CD4-positive, alpha-beta T cell treated with Interleukin-15 for 1 hour (primary cell): Measurements from ENCODE around the gene RTBDN.

ENCODE experiments used
- DNase-seq: peaks from one replicate; pipeline ENCODE4 v3.0.0-alpha.2; 2020

RTBDN gene

DNA sequence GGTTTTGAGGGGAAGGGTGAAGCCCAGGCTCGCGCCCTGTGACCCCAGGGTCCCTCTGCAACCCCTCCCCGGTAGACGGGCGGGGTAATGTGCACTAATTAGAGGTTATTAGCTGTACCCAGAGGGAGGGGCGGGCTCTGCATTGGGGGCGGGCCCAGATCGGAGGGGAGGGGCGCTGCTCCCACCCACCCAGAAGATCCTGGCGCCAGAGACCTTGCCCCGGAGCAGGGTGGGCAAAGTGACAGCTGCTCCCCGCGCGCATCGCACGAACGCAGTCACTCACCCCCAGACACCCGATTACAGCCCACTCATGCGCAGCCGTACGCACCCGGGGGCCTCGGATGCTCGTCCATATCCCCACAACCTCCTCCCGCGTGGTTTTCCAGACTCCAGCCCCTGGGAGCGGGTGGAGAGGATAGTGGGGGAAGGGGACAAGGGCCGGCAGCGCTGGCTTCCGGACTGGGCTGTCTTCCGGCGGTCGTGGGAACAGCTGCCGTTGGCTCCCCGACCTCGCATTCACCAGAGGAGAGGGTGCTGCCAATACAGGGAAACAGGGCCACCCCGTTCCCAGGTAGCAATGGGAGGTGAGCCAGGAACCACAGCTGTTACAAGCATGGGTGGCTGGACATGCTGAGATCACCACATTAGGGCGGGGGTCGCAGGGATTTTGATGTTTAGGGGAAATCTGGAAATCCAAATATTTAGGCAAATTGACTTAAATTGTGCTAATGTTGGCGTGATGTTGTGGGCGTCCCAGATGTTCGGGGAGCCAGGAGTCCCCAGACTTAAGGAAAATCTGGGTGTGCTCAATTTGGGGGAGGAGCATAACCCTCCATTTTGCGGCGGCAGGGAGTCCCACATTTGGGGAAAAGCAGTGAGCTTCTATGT lies 56.1 kb downstream of the RTBDN start:
- peak; percentile 67 for DNase-seq

DNA sequence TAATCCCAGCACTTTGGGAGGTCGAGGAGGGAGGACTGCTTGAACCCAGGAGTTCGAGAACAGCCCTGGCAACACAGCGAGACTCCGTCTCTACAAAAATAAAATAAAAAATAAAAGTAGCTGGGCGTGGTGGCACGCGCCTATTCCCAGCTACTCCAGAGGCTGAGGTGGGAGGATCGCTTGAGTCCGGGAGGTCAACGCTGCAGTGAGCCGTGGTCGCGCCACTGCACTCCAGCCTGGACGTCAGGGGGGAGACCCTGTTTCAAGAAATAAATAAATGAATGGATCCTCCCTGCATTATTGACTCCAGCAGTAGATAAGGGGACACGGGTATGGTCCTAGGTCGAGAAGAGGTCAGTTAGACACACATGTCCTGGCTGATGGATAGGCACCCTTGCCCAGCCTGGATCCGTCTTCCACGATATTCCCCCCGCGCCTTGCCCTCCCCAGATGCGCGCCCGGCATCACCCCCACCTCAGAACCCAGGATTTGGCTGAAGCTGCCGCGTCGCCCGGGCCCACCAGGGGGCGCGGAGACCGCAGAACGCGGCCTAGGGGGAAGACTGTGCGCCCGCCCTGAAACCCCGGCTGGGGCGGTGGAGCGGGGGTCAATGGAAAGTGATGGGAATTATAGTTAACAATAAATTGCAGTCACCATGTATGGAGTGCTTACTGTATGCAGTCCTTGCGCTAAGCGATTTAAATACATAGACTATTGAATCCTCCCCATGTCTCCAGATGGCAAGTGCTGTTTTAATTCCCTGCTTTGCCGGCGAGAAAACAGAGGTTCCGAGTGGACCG lies 57.0 kb downstream of the RTBDN start:
- peak; percentile 79 for DNase-seq
